ENCODE data around the gene IRF2BPL.

Gene IRF2BPL

GRCh38 chr14:76975812-76976211 lies 52.7 kb downstream of the IRF2BPL start:
- H3K36me3 ChIP-seq (ENCODE audit: control insufficient read depth in 5 of 5, insufficient read depth in 5 of 5, low read length in 5 of 5): no peaks in the 10 kb centered on the region
- no peaks in the 10 kb centered on the region for H3K9me3 ChIP-seq (ENCODE audit: control insufficient read depth in 5 of 5, low read length in 5 of 5)
- H3K27ac ChIP-seq (ENCODE audit: low read depth, low read length): no peak overlapping the region
- H3K9ac ChIP-seq (ENCODE audit: low read length in 5 of 5): no peak overlapping the region
- peaks cover 0 to 21% (median 10%) of the 10 kb centered on the region in 5 donors for H3K4me1 ChIP-seq (ENCODE audit: control insufficient read depth in 5 of 5, insufficient read depth in 5 of 5, low read length in 5 of 5)
- H3K4me3 ChIP-seq (ENCODE audit: low read depth in 1 of 5, low read length in 5 of 5): no peak overlapping the region
- H3K27me3 ChIP-seq (ENCODE audit: control insufficient read depth in 5 of 5, insufficient read depth in 4 of 5, low read length in 5 of 5): no peaks in the 10 kb centered on the region

DNA sequence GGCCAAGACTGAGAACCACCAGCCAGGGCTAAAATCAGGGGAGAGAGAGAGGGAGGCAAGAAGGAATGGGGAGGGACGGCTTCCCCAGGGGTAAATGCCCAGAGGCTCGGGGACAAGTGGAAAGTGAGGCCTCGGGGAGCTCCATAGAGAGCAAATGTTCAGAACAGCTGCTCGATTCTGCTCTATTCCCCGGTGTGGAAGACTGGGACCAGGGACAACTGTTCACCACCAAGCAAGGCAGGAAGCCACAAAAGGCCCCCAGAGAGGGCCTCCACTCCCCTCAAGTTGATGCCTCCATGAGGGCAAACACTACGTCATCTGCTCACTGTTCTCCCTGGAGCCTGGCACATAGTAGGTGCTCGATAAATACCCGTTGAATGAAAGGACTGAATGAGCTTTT lies 53.5 kb downstream of the IRF2BPL start:
- no peak overlapping the region for H3K9ac ChIP-seq (ENCODE audit: low read length in 5 of 5)
- H3K27ac ChIP-seq (ENCODE audit: low read depth, low read length): no peak overlapping the region
- no peak overlapping the region for H3K4me3 ChIP-seq (ENCODE audit: low read depth in 1 of 5, low read length in 5 of 5)
- no peaks in the 10 kb centered on the region for H3K36me3 ChIP-seq (ENCODE audit: control insufficient read depth in 5 of 5, insufficient read depth in 5 of 5, low read length in 5 of 5)
- H3K27me3 ChIP-seq (ENCODE audit: control insufficient read depth in 5 of 5, insufficient read depth in 4 of 5, low read length in 5 of 5): no peaks in the 10 kb centered on the region
- no peaks in the 10 kb centered on the region for H3K9me3 ChIP-seq (ENCODE audit: control insufficient read depth in 5 of 5, low read length in 5 of 5)
- H3K4me1 ChIP-seq (ENCODE audit: control insufficient read depth in 5 of 5, insufficient read depth in 5 of 5, low read length in 5 of 5): peaks cover 0 to 21% (median 10%) of the 10 kb centered on the region in 5 donors
